Stimulated activated effector memory CD8-positive, alpha-beta T cell treated with anti-CD3 and anti-CD28 coated beads, Interleukin-12 subunit alpha, Interleukin-12 subunit beta, amount 100 ng/mL, for 72 hours (primary cell): ENCODE measurements around the gene SCAP.
"Not testable (repeated sequence)": the region's sequence is repeated elsewhere in the genome, so short reads cannot be mapped to it uniquely, and the experiment has no call there.

Source experiments
- ATAC-seq: fragments of 150-1000 bp; cut with Tn5 transposase; 2 replicates; pipeline ENCODE4 v1.10.0; 2021
- DNase-seq, 2 donors: peaks; one replicate each; pipeline ENCODE4 v3.0.0; 2021 to 2022; ENCODE audit warnings: low spot score in 2 of 2
- H3K27ac Mint-ChIP-seq: one replicate; pipeline ENCODE4 v1.8.0; 2022; ENCODE audit warnings: mild to moderate bottlenecking, mixed read lengths
- H3K36me3 Mint-ChIP-seq: one replicate; pipeline ENCODE4 v1.8.0; 2022; ENCODE audit warnings: mild to moderate bottlenecking, mixed read lengths
- H3K4me1 Mint-ChIP-seq: one replicate; pipeline ENCODE4 v1.8.0; 2022; ENCODE audit warnings: mixed read lengths
- H3K4me3 Mint-ChIP-seq: one replicate; pipeline ENCODE4 v1.8.0; 2022; ENCODE audit warnings: mild to moderate bottlenecking, mixed read lengths
- H3K9me3 Mint-ChIP-seq: one replicate; pipeline ENCODE4 v1.8.0; 2022; ENCODE audit warnings: mixed read lengths

Gene SCAP

GRCh38 chr3:47380601-47381316 lies 95.0 kb downstream of the SCAP start, which contains the start of gene PTPN23:
PTPN23 (plus strand) TSS chr3:47381021; CDS start chr3:47381097, 76 bp downstream.
- H3K27ac Mint-ChIP-seq: peak within 1 kb of the TSS; percentile 99
- no peaks in the 10 kb centered on the region for H3K9me3 Mint-ChIP-seq
- DNase-seq (peak; percentile 94 to 100), ATAC-seq (peak; percentile 87)
- H3K4me1 Mint-ChIP-seq: peaks cover 60% of the 10 kb centered on the region
- H3K4me3 Mint-ChIP-seq: peak within 1 kb of the TSS; percentile 95
- peaks cover 50% of the 10 kb centered on the region for H3K36me3 Mint-ChIP-seq

GRCh38 chr3:47380026-47380600 lies 95.6 kb downstream of the SCAP start:
- DNase-seq (no peak), ATAC-seq (no peak)
- Mint-ChIP-seq H3K9me3 (no peaks in the 10 kb centered on the region), H3K27ac (peak overlapping the region; percentile 99), H3K4me1 (peaks cover 56% of the 10 kb centered on the region), H3K4me3 (peak overlapping the region; percentile 95), H3K36me3 (peaks cover 50% of the 10 kb centered on the region)

DNA sequence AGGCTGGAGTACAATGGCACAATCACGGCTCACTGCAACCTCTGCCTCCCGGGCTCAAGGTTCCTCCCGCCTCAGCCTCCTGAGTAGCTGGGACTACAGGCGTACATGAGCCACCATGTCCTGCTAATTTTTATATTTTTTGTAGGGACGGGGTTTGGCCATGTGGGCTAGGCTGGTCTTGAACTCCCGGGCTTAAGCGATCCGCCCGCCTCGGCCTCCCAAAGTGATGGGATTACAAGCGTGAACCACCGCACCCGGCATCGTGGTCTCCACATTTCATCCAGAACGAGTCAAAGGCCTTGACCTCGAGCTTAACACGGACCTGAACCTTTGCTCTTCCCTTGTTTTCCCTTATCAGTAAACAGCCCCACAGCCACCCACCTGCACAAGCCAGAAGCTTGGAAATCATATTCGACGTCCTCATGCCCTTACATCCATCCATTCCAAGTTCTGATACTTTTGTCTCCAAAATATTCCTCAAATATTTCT lies 96.3 kb downstream of the SCAP start:
- Mint-ChIP-seq H3K27ac (peak overlapping the region; percentile 99), H3K36me3 (peaks cover 47% of the 10 kb centered on the region), H3K9me3 (no peaks in the 10 kb centered on the region), H3K4me1 (peaks cover 56% of the 10 kb centered on the region), H3K4me3 (peak overlapping the region; percentile 95)
- DNase-seq (no peak), ATAC-seq (no peak)

DNA sequence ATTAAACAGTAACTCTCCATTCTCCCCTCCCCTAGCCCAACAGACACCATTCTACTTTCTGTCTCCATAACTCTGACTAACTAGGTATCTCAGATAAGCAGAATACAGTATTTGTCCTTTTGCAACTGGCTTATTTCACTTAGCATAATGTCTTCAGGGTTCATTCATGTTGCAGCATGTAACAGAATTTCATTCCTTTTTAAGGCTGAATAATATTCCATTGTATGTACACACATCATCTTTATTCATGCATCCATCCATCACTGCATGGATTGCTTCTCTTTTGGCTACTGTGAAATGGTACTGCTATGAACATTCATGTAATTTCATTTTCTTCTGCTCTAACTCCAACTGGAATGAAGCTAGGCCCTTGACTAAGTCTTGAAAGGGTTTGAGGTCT lies 96.9 kb downstream of the SCAP start:
- Mint-ChIP-seq H3K36me3 (peaks cover 41% of the 10 kb centered on the region), H3K4me3 (peak overlapping the region; percentile 95), H3K27ac (no peak overlapping the region), H3K4me1 (peaks cover 53% of the 10 kb centered on the region), H3K9me3 (no peaks in the 10 kb centered on the region)
- DNase-seq (no peak), ATAC-seq (no peak)

DNA sequence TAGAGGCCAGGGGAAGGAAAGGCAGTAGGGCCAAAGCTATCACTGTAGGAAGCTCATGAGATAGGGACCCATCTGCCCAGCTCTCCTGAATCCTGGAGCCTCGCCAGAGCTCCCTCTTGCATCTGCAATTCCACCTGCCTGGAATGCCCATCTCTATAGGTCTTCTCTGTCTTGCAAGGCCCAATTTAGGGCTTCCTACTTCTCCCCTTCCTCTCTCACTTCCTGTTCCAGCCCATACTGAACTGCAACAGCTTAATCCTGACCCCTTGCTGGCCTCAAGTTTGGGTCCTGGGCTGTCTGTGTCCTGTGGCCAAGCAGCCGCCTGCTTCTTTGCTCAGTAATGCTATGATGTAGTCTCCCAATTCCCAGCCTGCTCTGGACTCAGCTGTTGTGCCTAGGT lies 98.6 kb downstream of the SCAP start:
- no peak for DNase-seq
- peaks cover 41% of the 10 kb centered on the region for H3K4me1 Mint-ChIP-seq
- peaks cover 24% of the 10 kb centered on the region for H3K36me3 Mint-ChIP-seq
- peak overlapping the region; percentile 27 for H3K27ac Mint-ChIP-seq
- no peak overlapping the region for H3K4me3 Mint-ChIP-seq
- ATAC-seq: no peak
- no peaks in the 10 kb centered on the region for H3K9me3 Mint-ChIP-seq

GRCh38 chr3:47376393-47376792 lies 99.3 kb downstream of the SCAP start:
- H3K36me3 Mint-ChIP-seq: peaks cover 18% of the 10 kb centered on the region
- no peak for ATAC-seq

GRCh38 chr3:47374587-47374986 lies 101.2 kb downstream of the SCAP start:
- no peaks in the 10 kb centered on the region for H3K9me3 Mint-ChIP-seq
- ATAC-seq (no peak), DNase-seq (no peak)
- H3K4me3 Mint-ChIP-seq: no peak overlapping the region
- H3K27ac Mint-ChIP-seq: no peak overlapping the region
- no peaks in the 10 kb centered on the region for H3K36me3 Mint-ChIP-seq
- H3K4me1 Mint-ChIP-seq: peaks cover 19% of the 10 kb centered on the region

More at GRCh38 chr3:47376393-47376792, 99.3 kb downstream of the SCAP start:
- Mint-ChIP-seq H3K4me3 (no peak overlapping the region), H3K4me1 (peaks cover 33% of the 10 kb centered on the region), H3K9me3 (no peaks in the 10 kb centered on the region), H3K27ac (no peak overlapping the region)
- no peak for DNase-seq

- Mint-ChIP-seq H3K27ac (no peak overlapping the region), H3K4me1 (no peaks in the 10 kb centered on the region), H3K36me3 (no peaks in the 10 kb centered on the region), H3K9me3 (no peaks in the 10 kb centered on the region), H3K4me3 (no peak overlapping the region)
- no peak for DNase-seq
- peak; percentile 45 for ATAC-seq
Observed at GRCh38 chr3:47370887-47371697, 104.6 kb downstream of the SCAP start.

- not testable (repeated sequence) for H3K4me3 Mint-ChIP-seq, H3K36me3 Mint-ChIP-seq, H3K9me3 Mint-ChIP-seq, ATAC-seq, DNase-seq, H3K4me1 Mint-ChIP-seq
- H3K27ac Mint-ChIP-seq: peak overlapping the region; percentile 9
Observed at GRCh38 chr3:47370020-47370419, 105.7 kb downstream of the SCAP start.

- ATAC-seq (no peak), DNase-seq (no peak)
- H3K27ac Mint-ChIP-seq: no peak overlapping the region
- H3K4me3 Mint-ChIP-seq: no peak overlapping the region
- no peaks in the 10 kb centered on the region for H3K36me3 Mint-ChIP-seq
- H3K4me1 Mint-ChIP-seq: peaks cover 6% of the 10 kb centered on the region
- H3K9me3 Mint-ChIP-seq: peaks cover 2% of the 10 kb centered on the region
Observed at GRCh38 chr3:47367631-47368030, 108.1 kb downstream of the SCAP start.

DNA sequence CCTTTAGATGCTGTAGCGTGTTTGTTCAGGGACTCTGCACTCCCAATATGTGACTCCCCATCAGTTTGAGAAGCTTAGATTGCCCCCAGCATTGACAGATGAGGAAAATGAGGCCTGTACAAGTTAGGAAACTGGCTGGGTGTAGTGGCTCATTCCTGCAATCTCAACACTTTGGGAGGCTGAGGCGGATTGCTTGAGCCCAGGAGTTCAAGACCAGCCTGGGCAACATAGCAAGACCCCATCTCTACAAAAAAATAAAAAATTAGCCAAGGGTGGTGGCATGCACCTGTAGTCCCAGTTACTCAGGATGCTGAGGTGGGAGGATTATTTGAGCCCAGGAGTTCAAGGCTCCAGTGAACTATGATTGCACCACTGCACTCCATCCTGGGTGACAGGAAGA lies 108.9 kb downstream of the SCAP start:
- H3K9me3 Mint-ChIP-seq: peaks cover 5% of the 10 kb centered on the region
- DNase-seq (no peak), ATAC-seq (no peak)
- H3K36me3 Mint-ChIP-seq: no peaks in the 10 kb centered on the region
- H3K4me3 Mint-ChIP-seq: no peak overlapping the region
- H3K4me1 Mint-ChIP-seq: peaks cover 12% of the 10 kb centered on the region
- H3K27ac Mint-ChIP-seq: no peak overlapping the region

DNA sequence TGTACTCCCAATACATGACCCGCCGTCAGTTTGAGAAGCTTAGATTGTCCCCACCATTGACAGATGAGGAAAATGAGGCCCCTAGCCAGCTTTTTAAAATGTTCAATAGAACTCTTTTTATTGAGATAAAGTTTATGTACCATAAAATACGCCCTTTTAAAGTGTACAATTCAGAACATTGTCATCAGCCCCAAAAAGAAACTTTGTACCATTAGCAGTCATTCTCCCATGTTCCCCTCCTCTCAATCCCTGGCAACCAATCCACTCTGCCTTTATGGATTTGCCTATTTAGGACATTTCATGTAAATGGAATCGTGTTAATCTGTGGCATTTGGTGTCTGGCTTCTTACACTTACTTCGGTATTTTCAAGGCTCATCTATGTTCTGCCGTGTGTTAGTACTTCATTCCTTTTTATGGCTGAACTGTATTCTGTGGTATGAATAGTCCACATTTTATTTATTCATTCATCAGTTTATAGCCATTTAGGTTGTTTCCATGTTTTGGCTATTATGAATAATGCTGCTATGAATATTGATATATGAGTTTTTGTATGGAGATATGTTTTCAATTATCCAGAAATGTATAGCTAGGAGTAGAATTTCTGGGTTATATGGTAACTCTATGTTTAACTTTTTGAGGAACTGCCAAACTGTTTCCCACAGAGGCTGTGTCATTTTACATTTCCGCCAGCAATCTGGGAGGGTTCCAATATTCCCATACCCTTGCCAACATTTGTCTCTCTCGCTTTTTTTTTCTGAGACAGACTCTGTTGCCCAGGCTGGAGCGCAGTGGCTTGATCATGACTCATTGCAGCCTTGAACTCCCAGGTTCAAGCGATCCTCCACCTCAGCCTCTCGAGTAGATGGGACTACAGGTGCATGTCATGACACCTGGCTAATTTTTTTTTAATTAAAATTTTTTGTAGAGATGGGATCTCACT lies 110.3 kb downstream of the SCAP start:
- H3K4me1 Mint-ChIP-seq: peaks cover 13% of the 10 kb centered on the region
- H3K9me3 Mint-ChIP-seq: peaks cover 5% of the 10 kb centered on the region
- ATAC-seq (no peak), DNase-seq (no peak)
- H3K36me3 Mint-ChIP-seq: peaks cover under 1% of the 10 kb centered on the region
- H3K27ac Mint-ChIP-seq: no peak overlapping the region
- H3K4me3 Mint-ChIP-seq: no peak overlapping the region
